Sciatic nerve (tissue), 2 donors: ENCODE results near the gene SS18. TPM values are rescaled to one million over a fixed set of nuclear protein-coding genes. Genes with fewer than 3 reads are reported as not detected.

Source experiments
- ATAC-seq: fragments of 200-7000 bp; cut with Tn5 transposase; one replicate; pipeline ENCODE4 v1.9.1; 2020; ENCODE audit warnings: mild to moderate bottlenecking, moderate library complexity
- DNase-seq: peaks from one replicate; pipeline ENCODE4 v3.0.0-alpha.2; 2020; ENCODE audit warnings: low spot score
- intact Hi-C: fragments of 100-400 bp; cut with DNase I; formaldehyde crosslinking; loops from one replicate; pipeline ENCODE4 v1.14.2; 2022
- total RNA-seq: library from RNA; stranded (reverse); fragmentation: NEBNext Ultra II Directional; extraction: Animal tissue kit (Norgen Biotek cat#: 25700); gene quantifications from one replicate; pipeline ENCODE4 v1.2.1, GENCODE V29; 2021
- donor health status: DM: no; HTN: no; CAD: no.
- donor health status: DM: no; HTN: no; CAD: no.

The SS18 gene
- total RNA-seq, 1 donor from 2014 or later: 82.8 TPM

DNA sequence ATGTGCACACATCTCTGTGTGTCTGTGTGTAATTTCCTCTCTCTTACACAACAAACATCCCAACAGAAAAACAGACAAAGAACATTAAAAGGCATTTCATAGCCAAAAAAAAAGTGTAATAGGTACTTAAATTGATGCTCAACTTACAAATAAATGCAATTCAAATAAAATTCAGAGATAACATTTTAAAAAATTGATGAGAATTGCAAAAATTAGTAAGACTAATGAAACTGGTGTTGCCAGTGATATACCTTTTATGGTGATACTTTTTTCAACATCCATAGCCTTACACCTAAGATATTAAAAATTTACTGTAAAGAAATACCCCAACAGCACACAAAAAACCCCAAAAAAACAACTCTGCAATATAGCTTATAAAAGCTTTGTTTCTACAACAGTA, 76.0 kb downstream of the SS18 start:
- ATAC-seq (no peak), DNase-seq (no peak)
- intact Hi-C loops: no loop called here

DNA sequence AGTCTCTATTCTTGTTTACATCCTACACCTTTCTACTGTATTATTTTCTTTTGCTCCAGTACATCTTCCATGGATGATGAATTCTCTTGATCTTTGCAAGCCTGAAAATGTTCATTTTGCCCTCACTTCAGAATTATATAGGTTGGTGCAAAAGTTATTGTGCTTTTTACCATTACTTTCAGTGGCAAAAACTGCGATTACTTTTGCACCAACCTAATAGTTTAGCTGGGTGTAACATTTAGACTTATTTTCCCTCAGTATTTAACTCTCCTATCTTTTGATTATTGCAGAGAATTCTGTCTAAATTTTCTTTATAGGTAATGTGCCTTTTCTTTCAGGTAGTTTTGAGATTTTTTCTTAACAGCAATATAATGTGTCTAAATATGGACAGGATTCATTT, 81.8 kb downstream of the SS18 start:
- DNase-seq: no peak
- intact Hi-C loops: no loop called here
- no peak for ATAC-seq

DNA sequence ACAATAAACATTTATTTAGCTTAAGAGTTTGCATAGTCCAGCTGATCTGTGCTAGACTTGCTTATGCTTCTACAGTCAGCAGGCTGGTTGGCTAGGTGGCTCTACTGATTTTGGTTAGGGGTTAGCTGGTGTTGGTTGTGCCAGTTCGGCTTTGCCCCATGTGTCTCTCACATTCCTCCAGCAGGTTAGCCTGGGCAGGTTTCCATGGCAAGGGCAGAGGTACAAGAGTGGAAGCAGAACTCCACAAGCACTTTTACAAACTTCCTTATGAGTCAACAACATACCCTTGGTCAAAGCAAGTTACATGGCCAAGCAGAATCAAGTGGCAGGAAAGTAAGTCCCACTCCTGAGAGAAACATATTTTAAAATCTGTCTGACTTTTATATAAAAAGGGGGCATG, 82.3 kb downstream of the SS18 start:
- DNase-seq: no peak
- no peak for ATAC-seq
- intact Hi-C loops: no loop called here

DNA sequence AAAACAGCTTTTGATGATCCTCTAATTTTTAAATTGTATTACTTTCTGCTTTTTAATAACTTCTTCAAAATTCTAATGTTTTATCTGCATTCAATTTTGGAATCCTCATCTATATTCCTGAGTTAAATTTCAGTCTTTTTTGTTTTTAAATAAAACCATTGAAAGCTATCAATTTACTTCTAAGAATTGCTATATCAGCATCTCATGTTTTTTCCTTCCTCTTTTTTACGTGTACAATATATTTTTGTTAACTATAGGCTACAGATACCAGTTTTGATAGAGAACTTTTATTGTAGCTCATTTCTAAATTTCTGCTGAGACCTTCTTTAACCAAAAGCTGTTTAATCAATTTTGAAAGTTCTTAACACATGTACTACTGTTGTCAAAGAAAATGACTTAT, 84.5 kb downstream of the SS18 start:
- DNase-seq: no peak
- intact Hi-C loops: no loop called here
- ATAC-seq: no peak

DNA sequence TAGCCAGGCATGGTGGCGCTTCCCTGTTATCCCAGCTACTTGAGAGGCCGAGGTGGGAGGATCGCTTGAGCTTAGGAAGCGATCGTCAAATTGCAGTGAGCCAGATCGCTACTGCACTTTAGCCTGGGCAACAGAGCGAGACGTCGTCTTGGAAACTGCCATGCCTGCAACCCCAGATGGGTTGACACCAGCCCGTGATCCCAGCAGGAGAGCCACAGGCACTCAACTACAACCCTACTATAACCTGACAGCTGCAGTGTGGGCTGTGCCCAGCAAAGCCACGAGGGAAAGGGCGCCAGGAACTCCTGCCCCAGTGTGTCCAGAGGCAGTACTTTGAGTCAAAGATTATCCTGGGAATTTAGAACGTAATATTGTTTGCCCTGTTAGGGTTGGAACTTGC, 85.6 kb downstream of the SS18 start:
- ATAC-seq (no peak), DNase-seq (no peak)
- intact Hi-C loops: no loop called here

DNA sequence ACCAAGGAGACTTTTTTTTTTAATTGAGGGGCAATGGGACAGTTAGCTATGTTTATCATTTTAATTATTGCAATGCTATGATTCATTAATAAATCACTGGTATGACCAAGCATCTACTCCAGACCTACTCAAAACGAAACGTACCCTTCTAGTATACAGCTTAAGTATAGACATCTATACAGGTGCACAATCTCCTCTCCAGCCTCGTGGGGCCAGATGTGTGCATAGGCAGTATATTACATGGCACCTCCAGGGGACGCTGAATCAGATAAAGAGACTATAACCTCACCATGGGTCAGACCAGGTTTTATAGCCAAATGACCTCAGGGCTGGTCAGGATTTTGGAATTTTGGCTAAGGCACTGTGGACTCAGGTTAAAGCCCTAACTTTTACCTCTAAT, 86.6 kb downstream of the SS18 start:
- intact Hi-C loops: no loop called here
- DNase-seq (no peak), ATAC-seq (no peak)

DNA sequence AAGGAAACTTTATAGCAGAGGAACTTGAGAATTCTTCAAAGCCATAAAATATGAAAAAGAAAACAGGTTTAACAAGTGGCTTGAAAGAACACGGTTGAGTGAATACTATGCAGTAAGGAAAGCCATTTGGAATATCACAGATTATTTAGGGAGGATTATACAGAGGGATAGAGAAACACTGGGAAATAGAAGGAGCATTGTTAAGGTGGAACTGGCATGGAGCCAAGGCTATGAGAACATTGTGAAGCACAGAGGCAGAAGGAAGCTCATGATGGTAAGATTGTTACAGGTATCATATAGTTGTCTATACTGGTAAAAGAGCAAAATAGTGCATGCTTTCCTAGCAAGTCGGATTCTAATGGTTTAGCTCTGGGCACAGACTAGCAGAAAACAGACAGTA, 87.1 kb downstream of the SS18 start:
- intact Hi-C loops: no loop called here
- DNase-seq: no peak
- no peak for ATAC-seq

DNA sequence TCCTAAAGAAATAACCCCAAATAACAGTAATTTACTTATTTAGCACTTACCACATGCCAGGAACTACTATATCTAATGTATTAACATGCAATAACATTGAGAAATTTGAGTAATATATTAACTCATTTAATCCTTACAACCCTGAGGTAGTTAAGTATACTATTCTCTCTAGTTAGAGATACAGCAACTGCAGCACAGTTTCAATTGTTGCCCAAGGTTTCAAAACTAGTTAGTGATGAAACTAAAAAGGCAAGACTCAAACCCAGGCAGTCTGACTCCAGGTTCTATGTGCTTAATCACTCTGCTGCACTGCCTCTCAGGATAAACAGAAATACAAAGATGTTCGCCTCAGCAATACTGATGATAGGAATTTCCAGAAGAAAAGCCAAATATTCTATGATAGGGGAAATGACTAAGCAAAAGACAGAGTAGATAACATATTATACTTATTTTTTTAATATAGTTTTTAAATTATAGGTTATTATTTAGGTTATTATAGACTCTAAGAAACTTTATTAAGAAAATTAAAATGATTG, 88.0 kb downstream of the SS18 start:
- intact Hi-C loops: no loop called here
- DNase-seq (no peak), ATAC-seq (no peak)

DNA sequence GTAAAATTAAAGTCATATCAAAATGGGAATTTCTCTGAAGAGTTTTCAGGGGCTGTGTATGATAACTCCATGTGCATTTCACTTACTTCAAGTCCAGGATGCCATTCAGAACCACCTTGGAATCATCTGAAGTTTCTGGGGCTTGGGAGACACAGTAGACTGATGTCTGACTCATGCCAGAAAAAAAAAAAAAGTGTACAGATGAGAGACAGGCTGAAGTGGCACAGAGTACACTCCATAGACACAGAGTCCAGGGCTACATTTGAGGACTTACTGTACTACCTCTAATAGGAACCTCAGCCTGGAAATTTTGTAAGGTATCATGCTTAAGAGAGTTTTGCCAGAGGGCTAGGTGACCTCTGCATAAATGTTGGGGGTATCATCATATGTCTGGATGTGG, 92.0 kb downstream of the SS18 start:
- ATAC-seq (no peak), DNase-seq (no peak)
- intact Hi-C loops: no loop called here

DNA sequence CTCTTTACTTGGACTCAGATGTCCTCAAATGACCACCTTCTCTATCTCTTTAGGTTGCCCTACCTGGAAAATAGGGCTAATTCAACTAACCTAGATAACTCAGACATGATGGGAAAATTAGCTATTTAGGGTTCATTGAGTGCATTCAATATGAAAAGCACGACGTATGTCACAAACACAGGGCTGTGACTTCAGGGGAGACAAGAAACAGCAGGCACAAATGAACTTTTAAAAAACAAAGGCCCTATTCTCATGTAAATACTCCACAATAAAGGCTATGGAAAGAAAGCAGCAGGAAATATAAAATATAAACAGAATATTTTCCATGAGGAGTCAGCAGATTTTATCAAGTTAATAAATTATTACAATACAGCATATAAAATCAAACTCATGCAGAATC, 97.8 kb downstream of the SS18 start:
- no peak for ATAC-seq
- DNase-seq: no peak
- intact Hi-C loops: no loop called here

DNA sequence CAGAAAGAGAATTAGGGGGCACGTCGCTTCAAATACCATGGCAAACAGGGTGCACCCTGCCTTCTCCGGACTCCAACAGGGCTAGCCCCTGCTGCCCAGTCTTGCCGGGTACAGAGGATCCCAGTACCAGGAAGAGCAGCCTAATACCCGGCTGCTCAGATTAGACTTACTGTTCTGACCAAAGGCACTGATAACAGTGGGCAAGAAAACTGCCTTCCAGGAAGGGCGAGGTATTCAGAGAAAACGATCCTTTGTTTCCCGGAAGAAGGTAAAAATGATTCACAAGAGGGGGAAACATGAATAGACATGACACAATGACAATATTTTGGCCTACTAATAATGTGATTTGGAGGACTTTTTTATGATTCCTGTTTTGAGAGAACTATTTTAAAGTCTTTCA, 99.9 kb downstream of the SS18 start:
- ATAC-seq (no peak), DNase-seq (no peak)
- intact Hi-C loops: no loop called here

DNA sequence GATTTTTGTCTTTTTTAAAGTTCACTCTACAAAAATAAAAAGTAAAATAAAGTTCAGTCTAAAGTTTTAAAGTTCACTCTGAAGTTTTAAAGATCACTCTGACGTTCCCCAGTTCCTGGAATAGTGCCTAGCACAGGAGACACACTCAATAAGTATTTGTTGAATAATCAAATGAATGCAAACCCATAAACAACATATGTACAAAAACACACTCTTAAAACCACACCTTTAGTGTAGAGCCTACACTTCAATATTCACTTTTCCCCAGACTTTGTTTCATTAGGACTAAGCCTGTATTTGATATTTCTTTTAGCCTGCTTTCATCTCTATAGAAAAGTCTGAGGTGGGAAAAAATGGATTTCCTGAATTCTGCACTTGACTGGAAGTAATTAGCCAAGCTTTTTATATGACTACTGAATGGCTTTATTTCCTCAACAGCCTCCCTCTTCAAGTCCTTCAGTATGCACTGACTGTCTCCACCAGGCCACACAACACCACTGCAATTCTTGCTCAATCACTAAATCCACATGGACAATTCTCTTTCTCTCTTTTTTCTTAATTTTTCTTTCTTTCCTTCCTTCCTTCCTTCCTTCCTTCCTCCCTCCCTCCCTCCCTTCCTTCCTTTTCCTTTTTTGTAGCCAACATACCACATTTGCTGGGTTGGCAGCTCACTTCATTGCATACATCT, 104.6 kb downstream of the SS18 start:
- no peak for DNase-seq
- ATAC-seq: no peak
- intact Hi-C loops: no loop called here

DNA sequence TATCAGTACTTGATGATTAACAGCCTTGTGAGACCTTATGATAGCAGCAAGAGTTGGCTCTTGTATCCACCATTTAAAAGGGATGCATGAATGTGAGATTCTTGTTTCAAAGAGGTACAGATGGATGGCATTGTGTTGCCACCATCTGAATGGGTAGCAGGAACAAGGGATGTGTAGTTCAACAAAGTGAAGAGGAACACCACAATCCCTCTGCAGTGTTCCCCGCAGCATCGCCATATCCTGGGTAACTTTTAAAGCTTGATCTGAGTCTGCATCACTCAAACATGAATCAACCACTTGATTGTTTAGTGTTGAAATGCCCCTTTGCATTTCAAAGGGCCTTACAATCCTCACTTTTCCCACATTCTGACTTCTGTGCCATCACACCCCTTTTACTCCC, 106.7 kb downstream of the SS18 start:
- intact Hi-C loops: no loop called here
- ATAC-seq (no peak), DNase-seq (no peak)

DNA sequence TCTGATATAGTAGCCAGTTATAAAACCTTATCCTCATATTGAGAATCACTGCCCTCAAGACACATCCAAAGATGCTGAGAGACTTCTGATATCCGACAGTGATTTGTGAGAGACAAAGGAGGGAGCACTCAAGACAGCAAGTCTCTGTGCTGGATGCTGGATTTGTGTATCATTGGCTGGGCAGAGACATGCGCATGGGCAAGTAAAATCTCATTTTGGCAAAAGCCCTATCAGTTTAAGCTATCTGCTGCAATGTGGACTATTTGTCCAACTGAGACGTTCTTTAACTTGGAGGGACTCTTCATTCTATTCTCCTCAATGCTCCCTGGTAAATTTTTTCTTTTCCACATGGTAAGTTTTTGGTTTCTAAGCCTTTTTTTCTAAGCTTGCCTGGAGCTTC, 107.5 kb downstream of the SS18 start:
- intact Hi-C loops: no loop called here
- DNase-seq: no peak
- ATAC-seq: no peak

DNA sequence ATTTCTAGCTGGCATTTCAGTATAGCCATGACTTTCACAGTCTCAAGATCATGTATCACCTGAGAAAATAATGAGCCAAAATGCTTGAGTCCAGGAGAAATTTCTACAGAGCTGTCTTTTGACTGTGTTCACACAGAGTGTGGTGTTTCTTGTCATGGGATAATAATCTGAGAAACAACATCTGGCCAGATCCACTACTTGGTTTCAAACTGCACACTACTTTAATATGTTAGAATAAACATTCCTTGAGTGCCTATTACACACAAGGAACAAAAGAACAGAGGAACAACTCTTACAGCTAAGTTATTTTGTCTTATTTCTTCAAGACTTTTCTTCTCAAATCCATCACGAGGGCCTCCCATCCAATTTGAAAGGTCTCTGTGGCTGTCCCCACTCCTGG, 108.3 kb downstream of the SS18 start:
- DNase-seq (no peak), ATAC-seq (no peak)
- intact Hi-C loops: no loop called here

DNA sequence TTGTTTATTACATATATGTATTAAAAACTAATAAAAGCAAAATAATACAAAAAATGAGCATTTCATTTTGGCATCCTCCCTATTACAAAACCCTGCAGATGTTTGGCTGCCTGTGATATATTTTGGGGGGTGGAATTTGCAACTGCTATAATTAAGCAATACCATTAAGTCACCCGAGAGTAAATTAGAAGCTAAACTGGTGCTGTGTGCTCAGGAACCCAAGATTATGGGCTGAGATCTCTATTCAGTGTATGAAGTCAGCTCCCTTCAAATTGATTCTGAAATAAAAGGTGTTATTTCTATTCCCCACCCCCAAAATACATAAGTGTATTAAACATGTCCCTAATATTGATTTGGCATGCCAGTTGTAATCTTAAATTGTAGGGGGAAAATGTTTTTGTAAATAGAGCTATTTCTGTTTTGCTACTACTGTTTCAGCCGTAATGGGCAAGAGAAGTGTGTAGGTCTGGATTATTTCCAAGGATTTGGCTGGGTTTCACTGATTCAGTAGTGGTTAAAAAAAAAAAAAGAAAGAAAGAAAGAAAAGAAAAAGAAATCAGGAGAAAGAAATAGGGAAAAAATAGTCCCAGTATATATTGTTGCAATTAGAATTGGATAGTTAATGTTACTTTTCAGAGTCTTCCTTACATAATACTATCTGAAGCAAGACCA, 110.9 kb downstream of the SS18 start:
- DNase-seq (no peak), ATAC-seq (no peak)
- intact Hi-C loops: no loop called here

DNA sequence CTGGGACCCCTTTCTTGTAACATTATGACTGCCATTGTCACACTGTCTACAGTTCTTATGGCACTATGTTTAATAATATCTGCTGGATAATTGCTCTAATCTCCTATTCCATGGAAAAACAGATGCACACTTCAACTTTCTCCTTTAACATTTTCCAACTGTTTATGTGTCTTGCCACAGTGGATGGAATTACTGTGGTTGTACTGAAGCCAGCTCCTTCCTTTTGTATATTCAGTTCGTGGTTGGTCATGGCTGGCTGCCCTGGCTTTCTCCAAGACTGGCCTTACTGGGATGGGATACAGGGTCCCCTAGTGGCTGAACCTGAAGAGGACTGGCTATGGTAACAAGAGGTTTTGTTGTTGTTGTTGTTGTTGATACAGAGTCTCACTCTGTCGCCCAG, 113.9 kb downstream of the SS18 start:
- intact Hi-C loops: no loop called here
- DNase-seq (no peak), ATAC-seq (no peak)

DNA sequence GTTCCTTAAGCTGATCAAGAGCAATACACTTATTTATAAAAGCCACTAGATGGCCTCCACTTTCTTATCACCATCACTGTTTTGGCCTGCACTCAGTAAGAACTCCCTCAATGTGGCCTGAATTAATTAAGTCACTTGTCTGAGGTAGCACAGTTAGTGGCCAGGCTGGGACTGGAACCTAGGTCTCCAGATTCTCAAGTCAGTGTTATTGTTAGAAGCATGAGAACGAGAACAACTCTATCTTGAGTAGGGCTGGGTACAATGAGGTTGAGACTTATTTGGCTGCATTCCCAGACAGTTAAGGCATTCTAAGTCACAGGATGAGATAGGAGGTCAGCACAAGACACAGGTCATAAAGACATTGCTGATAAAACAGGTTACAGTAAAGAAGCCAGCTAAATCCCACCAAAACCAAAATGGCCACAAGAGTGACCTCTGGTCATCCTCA, 115.8 kb downstream of the SS18 start:
- no peak for DNase-seq
- no peak for ATAC-seq
- intact Hi-C loops: no loop called here
